Neural cell (in vitro differentiated cells): ENCODE data around the gene DPP9. TPM values are rescaled to one million over a fixed set of nuclear protein-coding genes. Genes with fewer than 3 reads are reported as not detected.

Source experiments
- H2AFZ ChIP-seq: fragments of 200-600, 300-800 bp; sonication (generic), shearing (Covaris generic); 2 replicates; pipeline ENCODE4 v1.6.0; 2014; ENCODE audit warnings: low read depth, mild to moderate bottlenecking, antibody characterized with exemption, low read length, moderate library complexity
- H3F3A ChIP-seq: fragments of 200-600 bp; shearing (Covaris generic); 2 replicates; pipeline ENCODE4 v1.6.1; 2016; ENCODE audit warnings: mild to moderate bottlenecking, moderate library complexity, mixed read lengths, antibody characterized with exemption, low read length; ENCODE audit not compliant: insufficient read depth, poor library complexity, severe bottlenecking
- H3K27ac ChIP-seq: fragments of 200-600, 300-800 bp; sonication (generic), shearing (Covaris generic); 2 replicates; pipeline ENCODE4 v1.5.1; 2014; ENCODE audit warnings: mild to moderate bottlenecking, low read length, moderate library complexity
- H3K27me3 ChIP-seq: fragments of 300-800, 200-600 bp; sonication (generic), shearing (Covaris generic); 2 replicates; pipeline ENCODE4 v1.6.0; 2014; ENCODE audit warnings: mild to moderate bottlenecking, low read depth, low read length, moderate library complexity; ENCODE audit not compliant: insufficient read depth
- H3K36me3 ChIP-seq: fragments of 300-800, 200-600 bp; sonication (generic), shearing (Covaris generic); 2 replicates; pipeline ENCODE4 v1.5.1; 2014; ENCODE audit warnings: mild to moderate bottlenecking, antibody characterized with exemption, low read length, moderate library complexity; ENCODE audit not compliant: insufficient read depth
- H3K4me2 ChIP-seq: fragments of 300-800, 200-600 bp; sonication (generic), shearing (Covaris generic); 2 replicates; pipeline ENCODE4 v1.6.0; 2014; ENCODE audit warnings: mild to moderate bottlenecking, low read length
- H3K4me3 ChIP-seq: fragments of 300-800, 200-600 bp; sonication (generic), shearing (Covaris generic); 2 replicates; pipeline ENCODE4 v1.5.1; 2014; ENCODE audit warnings: mild to moderate bottlenecking, low read length, moderate library complexity
- H3K79me2 ChIP-seq: fragments of 200-600 bp; shearing (Covaris generic); replicated peaks from 2 replicates; pipeline ENCODE4 v1.6.0; 2014; ENCODE audit warnings: mild to moderate bottlenecking, low read length, moderate library complexity; ENCODE audit not compliant: insufficient read depth
- H3K9ac ChIP-seq: fragments of 300-800, 200-600 bp; sonication (generic), shearing (Covaris generic); 2 replicates; pipeline ENCODE4 v1.6.1; 2016; ENCODE audit warnings: mild to moderate bottlenecking, low read length, mixed read lengths
- H3K9me2 ChIP-seq: fragments of 200-600 bp; shearing (Covaris generic); 2 replicates; pipeline ENCODE4 v1.6.1; 2016; ENCODE audit warnings: mild to moderate bottlenecking, low read length, mixed read lengths; ENCODE audit not compliant: insufficient read depth
- H3K9me3 ChIP-seq: fragments of 200-600, 300-800 bp; sonication (generic), shearing (Covaris generic); 2 replicates; pipeline ENCODE4 v1.6.1; 2016; ENCODE audit warnings: mild to moderate bottlenecking, mixed run types, low read length, moderate library complexity, mixed read lengths
- H4K20me1 ChIP-seq: fragments of 200-600 bp; shearing (Covaris generic); 2 replicates; pipeline ENCODE4 v1.6.1; 2016; ENCODE audit warnings: mild to moderate bottlenecking, mixed run types; ENCODE audit not compliant: insufficient read depth
- CTCF ChIP-seq: fragments of 450-650 bp; IDR thresholded peaks from 2 replicates; pipeline ENCODE4 v1.5.1; 2014; ENCODE audit warnings: antibody characterized with exemption, mild to moderate bottlenecking, moderate library complexity; ENCODE audit not compliant: poor library complexity, severe bottlenecking
- EZH2 ChIP-seq: fragments of 200-600, 300-800 bp; shearing (Covaris generic), sonication (generic); IDR thresholded peaks from 2 replicates; pipeline ENCODE4 v1.6.1; 2014; ENCODE audit warnings: antibody characterized with exemption, low read length, borderline replicate concordance, mild to moderate bottlenecking; ENCODE audit not compliant: insufficient read depth, poor library complexity, severe bottlenecking
- MXI1 ChIP-seq: fragments of 450-650 bp; conservative IDR thresholded peaks from 2 replicates; pipeline ENCODE4 v1.6.1; 2014; ENCODE audit warnings: antibody characterized with exemption, mild to moderate bottlenecking; ENCODE audit not compliant: poor library complexity, severe bottlenecking
- POLR2AphosphoS5 ChIP-seq: IDR thresholded peaks from 2 replicates; pipeline ENCODE4 v1.6.1; 2012
- RAD21 ChIP-seq: fragments of 450-650 bp; conservative IDR thresholded peaks from 2 replicates; pipeline ENCODE4 v1.6.1; 2014; ENCODE audit warnings: antibody characterized with exemption, mild to moderate bottlenecking, moderate library complexity
- REST ChIP-seq: IDR thresholded peaks from 2 replicates; pipeline ENCODE4 v1.6.1; 2012; ENCODE audit warnings: borderline replicate concordance
- SMC3 ChIP-seq: fragments of 450-650 bp; conservative IDR thresholded peaks from 2 replicates; pipeline ENCODE4 v1.6.1; 2014; ENCODE audit warnings: antibody characterized with exemption, mild to moderate bottlenecking, moderate library complexity; ENCODE audit not compliant: poor library complexity
- TAF1 ChIP-seq: IDR thresholded peaks from 2 replicates; pipeline ENCODE4 v1.6.1; 2012; ENCODE audit warnings: low read depth
- polyA plus RNA-seq: library from polyadenylated mRNA; depleted of rRNA; stranded (reverse); fragments of >200 nt; gene quantifications from 2 replicates; pipeline ENCODE4 v1.2.3, GENCODE V29; 2014

DPP9 gene
- polyA plus RNA-seq, 1 donor from 2014 or later, result 11.7 TPM

DNA sequence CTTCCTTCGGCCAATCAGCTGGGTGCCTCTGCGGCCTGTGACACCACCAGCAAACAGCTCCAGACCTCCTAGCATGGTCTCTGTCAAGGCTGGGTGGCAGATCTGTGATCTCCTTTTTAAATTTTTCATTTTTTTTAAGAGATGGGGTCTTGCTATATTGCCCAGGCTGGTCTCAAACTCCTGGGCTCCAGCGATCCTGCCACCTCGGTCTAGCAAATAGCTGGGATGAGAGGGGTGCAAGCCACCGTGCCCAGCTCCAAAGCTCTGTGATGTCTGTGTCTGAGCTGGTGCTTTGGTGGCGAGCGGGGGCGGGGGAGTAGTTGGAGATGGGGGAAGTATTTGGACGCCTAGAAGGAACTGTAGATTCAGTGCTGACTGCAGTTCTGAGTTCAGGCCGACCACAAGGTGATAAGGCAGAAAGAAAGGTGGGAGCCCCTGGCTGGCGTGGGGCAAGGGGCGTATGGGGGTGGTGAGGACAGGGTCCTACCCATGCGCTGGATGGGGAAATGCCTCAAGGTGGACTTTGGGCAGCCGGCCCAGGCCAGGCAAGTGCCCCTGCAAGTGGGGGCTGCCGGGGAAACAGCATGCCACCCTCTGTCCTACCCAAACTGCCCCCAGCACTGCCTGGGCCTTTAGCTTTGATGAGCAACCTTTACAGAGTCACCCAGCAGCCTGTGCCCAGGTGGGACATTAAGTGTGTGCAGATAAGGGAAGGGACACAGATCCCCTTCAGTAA is 5.5 kb downstream of the DPP9 start:
- no peak overlapping the region for H3K9ac ChIP-seq
- no peaks in the 10 kb centered on the region for H3K9me3 ChIP-seq
- no peak overlapping the region for H2AFZ ChIP-seq
- no peaks in the 10 kb centered on the region for H3K36me3 ChIP-seq
- H3K27ac ChIP-seq, result no peak overlapping the region
- H3K79me2 ChIP-seq, result peaks cover 13% of the 10 kb centered on the region
- H3K9me2 ChIP-seq, result no peaks in the 10 kb centered on the region
- no peak overlapping the region for H3K4me3 ChIP-seq
- no peaks in the 10 kb centered on the region for H3K27me3 ChIP-seq
- no peaks in the 10 kb centered on the region for H3F3A ChIP-seq
- H3K4me2 ChIP-seq, result no peak overlapping the region
- H4K20me1 ChIP-seq, result no peaks in the 10 kb centered on the region
- TF ChIP-seq RAD21, result no peak
- TF ChIP-seq MXI1, result no peak
- TF ChIP-seq EZH2, result no peak
- no peak for TF ChIP-seq POLR2AphosphoS5
- TF ChIP-seq REST, result no peak

DNA sequence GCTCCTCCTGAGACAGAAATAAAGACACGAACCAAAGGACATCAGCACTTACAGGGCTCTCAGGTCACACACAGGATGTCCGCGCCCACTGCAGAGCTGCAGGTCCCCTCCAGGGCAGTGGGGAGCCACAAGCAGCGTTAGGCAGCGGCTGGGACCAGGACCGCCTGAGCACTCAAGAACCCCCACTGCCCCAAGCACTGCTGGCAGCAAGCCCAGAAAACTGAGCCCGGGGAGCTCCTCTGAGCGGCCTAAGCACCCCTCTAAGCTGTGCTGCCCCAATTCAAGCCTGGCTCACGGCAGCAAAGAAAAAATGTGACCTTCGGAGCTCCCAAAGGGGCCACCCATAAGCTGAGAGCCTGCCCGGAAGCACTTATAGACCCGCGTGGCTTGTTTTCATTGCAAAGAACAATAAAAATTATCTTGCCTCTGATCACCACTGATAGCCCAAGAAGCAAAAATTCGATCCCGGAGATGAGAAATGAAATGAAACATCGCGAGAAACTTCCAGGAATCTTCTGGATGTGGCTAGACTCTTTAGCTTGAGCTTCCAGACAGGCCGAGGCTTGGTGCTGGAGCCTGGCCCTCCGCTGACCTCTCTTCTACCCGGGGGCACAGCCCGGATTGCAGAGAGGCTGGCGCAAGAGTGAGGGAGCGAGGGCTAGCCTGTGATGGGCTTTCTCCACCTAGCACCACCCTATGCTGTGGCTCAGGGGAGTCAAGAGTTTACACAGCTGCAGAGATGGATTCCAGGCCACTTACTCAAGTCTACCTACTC is 6.3 kb downstream of the DPP9 start:
- H2AFZ ChIP-seq, result no peak overlapping the region
- H3F3A ChIP-seq, result no peaks in the 10 kb centered on the region
- no peak for TF ChIP-seq CTCF
- TF ChIP-seq RAD21, result no peak
- no peak for TF ChIP-seq REST
- TF ChIP-seq SMC3, result no peak
- TF ChIP-seq TAF1, result no peak
- no peaks in the 10 kb centered on the region for H3K27me3 ChIP-seq
- H3K36me3 ChIP-seq, result no peaks in the 10 kb centered on the region
- H3K4me3 ChIP-seq, result no peak overlapping the region
- no peaks in the 10 kb centered on the region for H3K9me3 ChIP-seq
- H3K27ac ChIP-seq, result no peak overlapping the region
- H3K9me2 ChIP-seq, result no peaks in the 10 kb centered on the region
- H4K20me1 ChIP-seq, result no peaks in the 10 kb centered on the region
- peaks cover 6% of the 10 kb centered on the region for H3K79me2 ChIP-seq
- H3K9ac ChIP-seq, result no peak overlapping the region
- no peak overlapping the region for H3K4me2 ChIP-seq
